Measurements from ENCODE around the gene TMEM238. TPM values are rescaled to one million over a fixed set of nuclear protein-coding genes. Genes with fewer than 3 reads are reported as not detected.

TMEM238 gene
- polyA plus RNA-seq, 1 of the 3 experiments (the other 2 are of a cell fraction) = 0.12 TPM

DNA sequence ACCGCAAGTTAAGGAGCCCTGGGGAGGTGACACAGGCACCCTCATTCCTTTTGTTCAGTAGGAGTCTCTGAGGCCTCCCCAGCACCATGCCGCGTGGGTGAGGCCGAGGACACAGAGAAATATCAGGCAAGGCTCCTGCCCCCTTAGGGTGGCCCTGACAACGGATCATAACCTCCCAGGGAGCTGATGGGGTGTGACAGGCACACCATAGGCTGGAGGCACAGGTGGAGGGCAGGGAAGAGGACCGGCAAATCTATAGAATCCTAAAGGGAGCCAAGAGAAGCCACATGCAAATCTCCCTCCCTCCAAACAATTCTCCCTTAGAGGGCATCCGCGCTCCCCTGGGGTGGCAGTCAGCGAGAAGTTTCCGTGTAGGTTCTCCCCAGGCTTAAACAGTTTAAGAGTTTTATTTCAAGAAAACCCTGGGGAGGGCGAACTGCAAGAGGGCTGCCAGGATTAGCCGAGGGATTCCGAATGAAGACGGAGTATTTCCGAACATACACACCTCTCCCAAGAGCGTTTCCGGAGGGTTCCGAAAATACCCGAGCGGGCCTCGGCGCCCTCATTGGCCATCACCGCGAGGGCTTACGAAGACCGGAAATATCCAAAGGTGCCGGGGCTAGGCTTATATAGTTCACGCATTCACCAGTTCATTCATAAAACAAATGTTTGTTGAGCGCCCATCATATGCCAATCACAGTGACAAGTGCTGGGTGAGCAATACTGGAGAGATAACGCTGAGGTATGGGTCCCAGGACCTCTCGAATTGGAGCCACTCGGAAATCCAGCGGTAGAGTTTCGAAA, 1.0 kb upstream of the TMEM238 start:
- peaks cover 23% of the 10 kb centered on the region for H3F3A ChIP-seq (replicated peaks; ENCODE audit: insufficient read depth)
- peak overlapping the region; percentile 86 to 97 for H3K4me3 ChIP-seq (ENCODE audit: low read depth in 2 of 2, low read length in 1 of 2)
- H3K27ac ChIP-seq (ENCODE audit: low read depth in 2 of 2, low read length in 1 of 2) = peak overlapping the region; percentile 98
- no peaks in the 10 kb centered on the region for H3K9me3 ChIP-seq
- H3K36me3 ChIP-seq (replicated peaks in 1 of 2; ENCODE audit: control insufficient read depth in 1 of 2, insufficient read depth in 2 of 2, low read length in 1 of 2) = peaks cover 33 to 36% of the 10 kb centered on the region in 2 experiments
- H3K9ac ChIP-seq = peak overlapping the region; percentile 97
- H3K4me2 ChIP-seq = peak overlapping the region; percentile 78
- H3K4me1 ChIP-seq (ENCODE audit: control insufficient read depth in 1 of 2, insufficient read depth in 2 of 2, low read depth in 1 of 2, low read length in 1 of 2) = peaks cover 25 to 46% of the 10 kb centered on the region in 2 experiments; a peak in 3 of 4 replicates
- 15% methylated on average over 11 of the region's 34 CpGs for WGBS (ENCODE audit: low lambda C conversion rate)
- ChIA-PET POLR2A (interaction anchor here (1.4 to 1.9 kb wide), 2 partner anchors 22 to 98 kb away, joined by 3 to 12 read pairs; partner anchors contain the start of gene UBE2S), CTCF (interaction anchor here (0.6 to 2.9 kb wide), 9 partner anchors 12 to 269 kb away, joined by 3 to 33 read pairs (median 6); partner anchors contain the start of gene DNAAF3)
- H4K20me1 ChIP-seq (ENCODE audit: insufficient read depth) = peaks cover 42% of the 10 kb centered on the region
- H3K79me2 ChIP-seq (ENCODE audit: insufficient read depth) = peaks cover 44% of the 10 kb centered on the region
- DNase-seq = peak; percentile 90
- H2AFZ ChIP-seq (ENCODE audit: low read depth) = peak overlapping the region; percentile 94
- no peaks in the 10 kb centered on the region for H3K9me2 ChIP-seq
- TF ChIP-seq, protein P1, sequence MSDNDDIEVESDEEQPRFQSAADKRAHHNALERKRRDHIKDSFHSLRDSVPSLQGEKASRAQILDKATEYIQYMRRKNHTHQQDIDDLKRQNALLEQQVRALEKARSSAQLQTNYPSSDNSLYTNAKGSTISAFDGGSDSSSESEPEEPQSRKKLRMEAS (IDR thresholded peaks at IDR 0.05; ENCODE audit: low read depth) = no peak
- TF ChIP-seq ZBTB33 (IDR thresholded peaks at IDR 0.05; ENCODE audit: borderline replicate concordance, low read depth) = peak; percentile 21; the same call in 1 of the 2 replicates
- no peaks in the 10 kb centered on the region for H3K27me3 ChIP-seq (ENCODE audit: insufficient read depth)

DNA sequence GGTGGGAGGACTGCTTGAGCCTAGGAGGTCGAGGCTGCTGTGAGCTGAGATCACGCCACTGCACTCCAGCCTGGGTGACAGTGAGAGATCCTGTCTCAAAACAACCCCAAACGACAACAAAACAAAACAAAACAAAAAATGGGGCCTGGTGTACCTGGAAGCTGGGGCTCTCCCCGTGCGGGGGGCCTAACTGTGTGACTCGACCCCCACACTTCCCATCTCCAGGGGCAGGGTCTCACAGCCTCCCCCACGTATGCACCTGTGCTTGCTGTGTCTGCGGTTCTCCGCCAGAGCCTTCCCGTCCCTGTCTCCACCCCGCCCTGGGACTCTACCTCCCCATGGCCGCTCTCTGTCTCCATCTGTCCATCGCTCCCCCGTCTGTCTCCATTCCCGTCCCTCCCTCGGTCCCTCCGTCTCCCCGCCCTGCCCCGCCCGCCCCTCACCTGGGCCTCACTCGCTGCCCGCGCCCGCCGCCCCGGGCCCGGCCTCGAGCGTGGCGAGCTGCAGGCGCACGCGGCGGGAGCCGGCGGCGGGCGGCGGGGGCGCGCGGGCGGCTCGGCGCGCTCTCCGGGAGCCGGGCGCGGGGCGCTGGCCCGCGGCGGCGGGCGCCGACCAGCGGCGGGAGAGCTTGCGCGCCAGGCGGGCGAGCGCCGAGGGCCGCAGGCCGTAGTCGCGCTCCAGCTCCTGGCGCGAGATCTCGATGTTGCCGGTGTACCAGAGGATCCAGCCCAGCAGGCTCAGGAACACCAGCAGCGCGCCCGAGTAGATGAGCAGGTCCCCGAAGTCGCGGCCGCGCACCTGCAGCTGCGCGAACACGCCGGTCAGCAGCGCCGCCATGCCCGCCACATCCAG, 587 bp downstream of the TMEM238 start:
- peak; percentile 88 for DNase-seq
- Histone ChIP-seq H3K4me1 (ENCODE audit: control insufficient read depth in 1 of 2, insufficient read depth in 2 of 2, low read depth in 1 of 2, low read length in 1 of 2) (peaks cover 15 to 38% of the 10 kb centered on the region in 2 experiments; a peak in 3 of 4 replicates), H2AFZ (ENCODE audit: low read depth) (no peak overlapping the region), H4K20me1 (ENCODE audit: insufficient read depth) (peaks cover 26% of the 10 kb centered on the region), H3K9me2 (no peaks in the 10 kb centered on the region), H3K4me3 (ENCODE audit: low read depth in 2 of 2, low read length in 1 of 2) (peak overlapping the region in 1 of 2 experiments; percentile 86; a peak in 2 of 4 replicates), H3K27me3 (ENCODE audit: insufficient read depth) (no peaks in the 10 kb centered on the region), H3F3A (replicated peaks; ENCODE audit: insufficient read depth) (peaks cover 9% of the 10 kb centered on the region), H3K79me2 (ENCODE audit: insufficient read depth) (peaks cover 27% of the 10 kb centered on the region), H3K9ac (no peak overlapping the region), H3K27ac (ENCODE audit: low read depth in 2 of 2, low read length in 1 of 2) (peak overlapping the region in 1 of 2 experiments; percentile 98; a peak in 2 of 4 replicates), H3K4me2 (peak overlapping the region; percentile 59), H3K9me3 (no peaks in the 10 kb centered on the region), H3K36me3 (replicated peaks in 1 of 2; ENCODE audit: control insufficient read depth in 1 of 2, insufficient read depth in 2 of 2, low read length in 1 of 2) (peaks cover 17 to 25% of the 10 kb centered on the region in 2 experiments)
- WGBS (ENCODE audit: low lambda C conversion rate) = 25% methylated on average over 33 of the region's 88 CpGs
- ChIA-PET CTCF (interaction anchor here (0.6 to 2.9 kb wide), 26 partner anchors 10 to 271 kb away, joined by 3 to 33 read pairs (median 4); partner anchors contain the start of genes DNAAF3, IL11 and KMT5C), POLR2A (interaction anchor here (0.6 to 1.9 kb wide), 9 partner anchors 15 to 167 kb away, joined by 3 to 12 read pairs (median 3); partner anchors contain the start of genes KMT5C, UBE2S and ZNF628)
- peak; percentile 62 for TF ChIP-seq CHD2 (IDR thresholded peaks at IDR 0.05; ENCODE audit: low read length, partially characterized antibody)
- no peak for TF ChIP-seq FOXJ3 (CRISPR knock-in tag; IDR thresholded peaks at IDR 0.05)
- TF ChIP-seq SIN3A (IDR thresholded peaks at IDR 0.05; ENCODE audit: borderline replicate concordance, low read depth, low read length) = no peak
- no peak for TF ChIP-seq GABPA (IDR thresholded peaks at IDR 0.05; ENCODE audit: low read depth)
- no peak for TF ChIP-seq RXRA (IDR thresholded peaks at IDR 0.05; ENCODE audit: borderline replicate concordance, low read depth)
- TF ChIP-seq RAD21 (IDR thresholded peaks at IDR 0.05; ENCODE audit: low read length) = peak; percentile 38
- TF ChIP-seq RCOR1 (IDR thresholded peaks at IDR 0.05; ENCODE audit: low read length) = no peak
- no peak for TF ChIP-seq MXI1 (IDR thresholded peaks at IDR 0.05; ENCODE audit: low read depth, low read length)
- no peak for TF ChIP-seq RFX5 (IDR thresholded peaks at IDR 0.05; ENCODE audit: low read length)
- TF ChIP-seq ELF1 (IDR thresholded peaks at IDR 0.05) = no peak
- TF ChIP-seq, protein P2, sequence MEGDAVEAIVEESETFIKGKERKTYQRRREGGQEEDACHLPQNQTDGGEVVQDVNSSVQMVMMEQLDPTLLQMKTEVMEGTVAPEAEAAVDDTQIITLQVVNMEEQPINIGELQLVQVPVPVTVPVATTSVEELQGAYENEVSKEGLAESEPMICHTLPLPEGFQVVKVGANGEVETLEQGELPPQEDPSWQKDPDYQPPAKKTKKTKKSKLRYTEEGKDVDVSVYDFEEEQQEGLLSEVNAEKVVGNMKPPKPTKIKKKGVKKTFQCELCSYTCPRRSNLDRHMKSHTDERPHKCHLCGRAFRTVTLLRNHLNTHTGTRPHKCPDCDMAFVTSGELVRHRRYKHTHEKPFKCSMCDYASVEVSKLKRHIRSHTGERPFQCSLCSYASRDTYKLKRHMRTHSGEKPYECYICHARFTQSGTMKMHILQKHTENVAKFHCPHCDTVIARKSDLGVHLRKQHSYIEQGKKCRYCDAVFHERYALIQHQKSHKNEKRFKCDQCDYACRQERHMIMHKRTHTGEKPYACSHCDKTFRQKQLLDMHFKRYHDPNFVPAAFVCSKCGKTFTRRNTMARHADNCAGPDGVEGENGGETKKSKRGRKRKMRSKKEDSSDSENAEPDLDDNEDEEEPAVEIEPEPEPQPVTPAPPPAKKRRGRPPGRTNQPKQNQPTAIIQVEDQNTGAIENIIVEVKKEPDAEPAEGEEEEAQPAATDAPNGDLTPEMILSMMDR (IDR thresholded peaks at IDR 0.05) = peak; percentile 16; the same call in 1 of the 2 replicates
- no peak for TF ChIP-seq GATA2 (CRISPR knock-in tag; IDR thresholded peaks at IDR 0.05)
- TF ChIP-seq, protein P3, sequence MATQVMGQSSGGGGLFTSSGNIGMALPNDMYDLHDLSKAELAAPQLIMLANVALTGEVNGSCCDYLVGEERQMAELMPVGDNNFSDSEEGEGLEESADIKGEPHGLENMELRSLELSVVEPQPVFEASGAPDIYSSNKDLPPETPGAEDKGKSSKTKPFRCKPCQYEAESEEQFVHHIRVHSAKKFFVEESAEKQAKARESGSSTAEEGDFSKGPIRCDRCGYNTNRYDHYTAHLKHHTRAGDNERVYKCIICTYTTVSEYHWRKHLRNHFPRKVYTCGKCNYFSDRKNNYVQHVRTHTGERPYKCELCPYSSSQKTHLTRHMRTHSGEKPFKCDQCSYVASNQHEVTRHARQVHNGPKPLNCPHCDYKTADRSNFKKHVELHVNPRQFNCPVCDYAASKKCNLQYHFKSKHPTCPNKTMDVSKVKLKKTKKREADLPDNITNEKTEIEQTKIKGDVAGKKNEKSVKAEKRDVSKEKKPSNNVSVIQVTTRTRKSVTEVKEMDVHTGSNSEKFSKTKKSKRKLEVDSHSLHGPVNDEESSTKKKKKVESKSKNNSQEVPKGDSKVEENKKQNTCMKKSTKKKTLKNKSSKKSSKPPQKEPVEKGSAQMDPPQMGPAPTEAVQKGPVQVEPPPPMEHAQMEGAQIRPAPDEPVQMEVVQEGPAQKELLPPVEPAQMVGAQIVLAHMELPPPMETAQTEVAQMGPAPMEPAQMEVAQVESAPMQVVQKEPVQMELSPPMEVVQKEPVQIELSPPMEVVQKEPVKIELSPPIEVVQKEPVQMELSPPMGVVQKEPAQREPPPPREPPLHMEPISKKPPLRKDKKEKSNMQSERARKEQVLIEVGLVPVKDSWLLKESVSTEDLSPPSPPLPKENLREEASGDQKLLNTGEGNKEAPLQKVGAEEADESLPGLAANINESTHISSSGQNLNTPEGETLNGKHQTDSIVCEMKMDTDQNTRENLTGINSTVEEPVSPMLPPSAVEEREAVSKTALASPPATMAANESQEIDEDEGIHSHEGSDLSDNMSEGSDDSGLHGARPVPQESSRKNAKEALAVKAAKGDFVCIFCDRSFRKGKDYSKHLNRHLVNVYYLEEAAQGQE (IDR thresholded peaks at IDR 0.05; ENCODE audit: low read depth, low read length) = no peak
